HEK293 (cell line): ENCODE data around the gene FGF19.

ENCODE experiments used
- HOXA7 ChIP-seq: sonication (generic); formaldehyde crosslinking; IDR thresholded peaks from 2 replicates; pipeline ENCODE4 v1.8.1; 2022; ENCODE audit warnings: missing genetic modification reagents, borderline replicate concordance
- SALL2 ChIP-seq: fragments of 450-650 bp; formaldehyde crosslinking; IDR thresholded peaks from 2 replicates; pipeline ENCODE4 v1.5.0; 2017; ENCODE audit warnings: missing biosample characterization, mild to moderate bottlenecking, missing genetic modification characterization, borderline replicate concordance
- TCF7L2 ChIP-seq: IDR thresholded peaks from 2 replicates; pipeline ENCODE4 v1.6.1; 2011; ENCODE audit warnings: low read depth, mild to moderate bottlenecking, inconsistent platforms, low read length, moderate library complexity, borderline replicate concordance
- ZBTB8A ChIP-seq: fragments of 450-650 bp; formaldehyde crosslinking; IDR thresholded peaks from 2 replicates; pipeline ENCODE4 v1.5.1; 2016; ENCODE audit warnings: missing biosample characterization, missing genetic modification characterization
- ZFP41 ChIP-seq: fragments of 450-650 bp; formaldehyde crosslinking; IDR thresholded peaks from 2 replicates; pipeline ENCODE4 v1.5.1; 2016; ENCODE audit warnings: missing biosample characterization, missing genetic modification characterization, borderline replicate concordance
- ZNF677 ChIP-seq: fragments of 450-650 bp; IDR thresholded peaks from 2 replicates; pipeline ENCODE4 v1.5.0; 2018; ENCODE audit warnings: missing biosample characterization, mild to moderate bottlenecking, missing genetic modification characterization, moderate library complexity
- TF ChIP-seq, protein P1 (sequence below): fragments of 450-650 bp; formaldehyde crosslinking; IDR thresholded peaks from 2 replicates; pipeline ENCODE4 v1.5.1; 2016; ENCODE audit warnings: missing biosample characterization, missing genetic modification characterization

DNA sequence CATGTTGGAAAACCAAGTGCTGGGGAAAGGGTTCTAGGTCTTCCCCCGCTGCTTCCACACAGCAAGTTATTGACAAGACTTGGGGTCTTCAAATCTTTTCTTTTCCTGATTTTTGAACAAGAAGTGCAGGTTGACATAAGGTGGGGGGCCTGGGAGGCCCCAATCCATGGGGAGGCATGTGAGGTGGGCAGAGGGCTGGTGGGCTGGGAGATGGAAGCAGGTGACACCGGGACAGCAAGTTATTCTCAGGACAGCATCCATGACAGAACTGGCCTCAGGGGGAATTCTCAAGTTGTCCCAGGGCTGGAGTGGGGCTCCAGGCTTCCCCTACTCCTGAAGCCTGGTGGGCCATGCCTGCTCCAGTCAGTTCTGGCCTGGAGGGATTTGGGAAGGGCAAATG lies 5.5 kb downstream of the FGF19 start:
- TF ChIP-seq, protein P1, sequence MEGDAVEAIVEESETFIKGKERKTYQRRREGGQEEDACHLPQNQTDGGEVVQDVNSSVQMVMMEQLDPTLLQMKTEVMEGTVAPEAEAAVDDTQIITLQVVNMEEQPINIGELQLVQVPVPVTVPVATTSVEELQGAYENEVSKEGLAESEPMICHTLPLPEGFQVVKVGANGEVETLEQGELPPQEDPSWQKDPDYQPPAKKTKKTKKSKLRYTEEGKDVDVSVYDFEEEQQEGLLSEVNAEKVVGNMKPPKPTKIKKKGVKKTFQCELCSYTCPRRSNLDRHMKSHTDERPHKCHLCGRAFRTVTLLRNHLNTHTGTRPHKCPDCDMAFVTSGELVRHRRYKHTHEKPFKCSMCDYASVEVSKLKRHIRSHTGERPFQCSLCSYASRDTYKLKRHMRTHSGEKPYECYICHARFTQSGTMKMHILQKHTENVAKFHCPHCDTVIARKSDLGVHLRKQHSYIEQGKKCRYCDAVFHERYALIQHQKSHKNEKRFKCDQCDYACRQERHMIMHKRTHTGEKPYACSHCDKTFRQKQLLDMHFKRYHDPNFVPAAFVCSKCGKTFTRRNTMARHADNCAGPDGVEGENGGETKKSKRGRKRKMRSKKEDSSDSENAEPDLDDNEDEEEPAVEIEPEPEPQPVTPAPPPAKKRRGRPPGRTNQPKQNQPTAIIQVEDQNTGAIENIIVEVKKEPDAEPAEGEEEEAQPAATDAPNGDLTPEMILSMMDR (tag by site-specific recombination) = no peak
- TF ChIP-seq TCF7L2 (no peak), HOXA7 (CRISPR knock-in tag) (no peak), SALL2 (tag by site-specific recombination) (no peak), ZBTB8A (tag by site-specific recombination) (no peak), ZFP41 (tag by site-specific recombination) (no peak), ZNF677 (tag by site-specific recombination) (no peak)
